WTC11 (cell line): ENCODE results near the gene GLYR1. TPM values are rescaled to one million over a fixed set of nuclear protein-coding genes. Genes with fewer than 3 reads are reported as not detected.

ENCODE experiments used
- ATAC-seq: fragments of 200-7000 bp; cut with Tn5 transposase; 2 replicates; pipeline ENCODE4 v1.10.0; 2021; ENCODE audit warnings: mild to moderate bottlenecking, moderate library complexity
- CTCF ChIA-PET: fragments of 300-600 bp; sonication (Branson Sonifier 250); formaldehyde crosslinking; loops from one replicate; lab custom pipeline; 2021; ENCODE audit warnings: antibody characterized with exemption; lab: Charles Lee
- POLR2A ChIA-PET: fragments of 350-600 bp; sonication (Branson Sonifier 250); formaldehyde crosslinking; loops from one replicate; lab custom pipeline; 2021; ENCODE audit warnings: antibody characterized with exemption; lab: Charles Lee
- DNase-seq: peaks from one replicate; pipeline ENCODE4 v3.0.0; 2021; ENCODE audit warnings: low spot score
- H3K27ac Mint-ChIP-seq: 2 replicates; pipeline ENCODE4 v1.8.0; 2021; ENCODE audit warnings: mixed read lengths
- H3K27me3 Mint-ChIP-seq: 2 replicates; pipeline ENCODE4 v1.8.0; 2021; ENCODE audit warnings: low read depth, mild to moderate bottlenecking, moderate library complexity, mixed read lengths
- H3K36me3 Mint-ChIP-seq: 2 replicates; pipeline ENCODE4 v1.8.0; 2021; ENCODE audit warnings: mixed read lengths
- H3K4me1 Mint-ChIP-seq: 2 replicates; pipeline ENCODE4 v1.8.0; 2022; ENCODE audit warnings: mixed read lengths
- H3K4me3 Mint-ChIP-seq: 2 replicates; pipeline ENCODE4 v1.8.0; 2021; ENCODE audit warnings: mild to moderate bottlenecking, moderate library complexity, mixed read lengths
- H3K9me3 Mint-ChIP-seq: 2 replicates; pipeline ENCODE4 v1.8.0; 2021; ENCODE audit warnings: mixed read lengths
- AR ChIP-seq: fragments of 250-450 bp; sonication (Bioruptor Pico); IDR thresholded peaks from 2 replicates; pipeline ENCODE4 v1.9.0; 2021; ENCODE audit warnings: mild to moderate bottlenecking
- ATF1 ChIP-seq: sonication (generic); formaldehyde crosslinking; IDR thresholded peaks from 2 replicates; pipeline ENCODE4 v1.8.1; 2023; ENCODE audit warnings: mild to moderate bottlenecking, moderate library complexity, missing genetic modification reagents
- ATF3 ChIP-seq: sonication (generic); formaldehyde crosslinking; conservative IDR thresholded peaks from 2 replicates; pipeline ENCODE4 v1.8.1; 2022; ENCODE audit warnings: mild to moderate bottlenecking, missing genetic modification reagents
- ATF6 ChIP-seq: sonication (generic); formaldehyde crosslinking; IDR thresholded peaks from 2 replicates; pipeline ENCODE4 v1.8.1; 2023; ENCODE audit warnings: mild to moderate bottlenecking, missing genetic modification reagents
- ESRRA ChIP-seq: sonication (generic); formaldehyde crosslinking; IDR thresholded peaks from 2 replicates; pipeline ENCODE4 v1.8.1; 2022; ENCODE audit warnings: mild to moderate bottlenecking, missing genetic modification reagents, borderline replicate concordance
- NFYB ChIP-seq: sonication (generic); formaldehyde crosslinking; conservative IDR thresholded peaks from 2 replicates; pipeline ENCODE4 v1.8.0; 2022; ENCODE audit warnings: low read depth, missing genetic modification reagents
- PRDM15 ChIP-seq: sonication (generic); formaldehyde crosslinking; IDR thresholded peaks from 2 replicates; pipeline ENCODE4 v1.8.0; 2022; ENCODE audit warnings: missing genetic modification reagents
- SMAD4 ChIP-seq: sonication (generic); formaldehyde crosslinking; IDR thresholded peaks from 2 replicates; pipeline ENCODE4 v1.8.0; 2022; ENCODE audit warnings: mild to moderate bottlenecking, missing genetic modification reagents
- SP1 ChIP-seq: sonication (generic); formaldehyde crosslinking; conservative IDR thresholded peaks from 2 replicates; pipeline ENCODE4 v1.8.1; 2022; ENCODE audit warnings: missing genetic modification reagents
- TEAD4 ChIP-seq: sonication (generic); formaldehyde crosslinking; IDR thresholded peaks from 2 replicates; pipeline ENCODE4 v1.8.0; 2022; ENCODE audit warnings: mild to moderate bottlenecking, missing genetic modification reagents
- USF1 ChIP-seq: sonication (generic); formaldehyde crosslinking; IDR thresholded peaks from 2 replicates; pipeline ENCODE4 v1.8.0; 2022; ENCODE audit warnings: mild to moderate bottlenecking, missing genetic modification reagents
- ZBTB21 ChIP-seq: sonication (generic); formaldehyde crosslinking; IDR thresholded peaks from 2 replicates; pipeline ENCODE4 v1.8.1; 2023; ENCODE audit warnings: mild to moderate bottlenecking, missing genetic modification reagents, borderline replicate concordance
- ZNF232 ChIP-seq: sonication (generic); formaldehyde crosslinking; IDR thresholded peaks from 2 replicates; pipeline ENCODE4 v1.8.0; 2022; ENCODE audit warnings: mild to moderate bottlenecking, missing genetic modification reagents
- ZNF416 ChIP-seq: fragments of 250-450 bp; sonication (Bioruptor Pico); IDR thresholded peaks from 2 replicates; pipeline ENCODE4 v1.9.0; 2021; ENCODE audit warnings: mild to moderate bottlenecking, inconsistent platforms
- total RNA-seq: library from RNA; stranded (reverse); gene quantifications from 3 replicates; pipeline ENCODE4 v1.2.3, GENCODE V29; 2021
- TF ChIP-seq, protein P1 (sequence below): sonication (generic); formaldehyde crosslinking; IDR thresholded peaks from 2 replicates; pipeline ENCODE4 v1.8.1; 2023; ENCODE audit warnings: mild to moderate bottlenecking, missing genetic modification reagents
- TF ChIP-seq, protein P2 (sequence below): sonication (generic); formaldehyde crosslinking; IDR thresholded peaks from 2 replicates; pipeline ENCODE4 v1.8.1; 2022; ENCODE audit warnings: mild to moderate bottlenecking, missing genetic modification reagents, moderate library complexity, borderline replicate concordance

Gene GLYR1
- total RNA-seq, 1 experiment from 2014 or later: 103 TPM

GRCh38 chr16:4866586-4866985 is 19.5 kb upstream of the GLYR1 start:
- H3K9me3 Mint-ChIP-seq: no peaks in the 10 kb centered on the region
- CTCF ChIA-PET: interaction anchor here (1.6 kb wide), 1 partner anchor 89 kb away, joined by 6 read pairs; no protein-coding TSS in a partner anchor
- no peak for ATAC-seq
- no peak overlapping the region for H3K27ac Mint-ChIP-seq
- no peak for DNase-seq
- no peaks in the 10 kb centered on the region for H3K27me3 Mint-ChIP-seq
- H3K4me1 Mint-ChIP-seq: no peaks in the 10 kb centered on the region
- TF ChIP-seq AR (no peak), ATF3 (CRISPR knock-in tag) (no peak), ZNF416 (CRISPR knock-in tag) (no peak)
- no peak overlapping the region for H3K4me3 Mint-ChIP-seq
- POLR2A ChIA-PET: no interaction called here
- H3K36me3 Mint-ChIP-seq: peaks cover 40% of the 10 kb centered on the region

DNA sequence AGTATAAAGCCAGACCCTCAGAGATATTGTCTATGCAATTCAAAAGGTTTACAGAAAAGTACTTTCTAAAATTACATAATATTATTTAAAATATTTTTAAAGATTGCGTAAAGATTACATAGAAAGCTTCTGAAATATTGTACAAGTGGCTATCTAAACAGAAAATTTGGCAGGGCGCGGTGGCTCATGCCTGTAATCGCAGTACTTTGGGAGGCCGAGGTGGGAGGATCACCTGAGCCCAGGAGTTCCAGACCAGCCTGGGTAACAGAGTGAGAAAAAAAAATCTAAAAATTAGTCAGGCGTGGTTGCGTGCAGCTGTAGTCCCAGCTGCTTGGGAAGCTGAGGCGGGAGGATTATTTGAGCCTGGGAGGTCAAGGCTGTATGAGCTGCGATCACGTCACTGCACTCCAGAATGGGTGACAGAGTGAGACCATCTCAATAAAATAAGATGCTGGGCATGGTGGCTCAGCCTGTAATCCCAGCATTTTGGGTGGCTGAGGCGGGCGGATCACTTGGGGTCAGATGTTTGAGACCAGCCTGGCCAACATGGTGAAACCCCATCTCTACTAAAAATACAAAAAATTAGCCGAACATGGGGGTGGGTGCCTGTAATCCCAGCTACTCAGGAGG is 18.3 kb upstream of the GLYR1 start:
- DNase-seq (no peak), ATAC-seq (no peak)
- H3K36me3 Mint-ChIP-seq: peaks cover 41% of the 10 kb centered on the region
- H3K4me3 Mint-ChIP-seq: no peak overlapping the region
- no peaks in the 10 kb centered on the region for H3K9me3 Mint-ChIP-seq
- CTCF ChIA-PET: no interaction called here
- no peak for TF ChIP-seq SP1 (CRISPR knock-in tag)
- TF ChIP-seq ZNF232 (CRISPR knock-in tag): no peak
- TF ChIP-seq, protein P1, sequence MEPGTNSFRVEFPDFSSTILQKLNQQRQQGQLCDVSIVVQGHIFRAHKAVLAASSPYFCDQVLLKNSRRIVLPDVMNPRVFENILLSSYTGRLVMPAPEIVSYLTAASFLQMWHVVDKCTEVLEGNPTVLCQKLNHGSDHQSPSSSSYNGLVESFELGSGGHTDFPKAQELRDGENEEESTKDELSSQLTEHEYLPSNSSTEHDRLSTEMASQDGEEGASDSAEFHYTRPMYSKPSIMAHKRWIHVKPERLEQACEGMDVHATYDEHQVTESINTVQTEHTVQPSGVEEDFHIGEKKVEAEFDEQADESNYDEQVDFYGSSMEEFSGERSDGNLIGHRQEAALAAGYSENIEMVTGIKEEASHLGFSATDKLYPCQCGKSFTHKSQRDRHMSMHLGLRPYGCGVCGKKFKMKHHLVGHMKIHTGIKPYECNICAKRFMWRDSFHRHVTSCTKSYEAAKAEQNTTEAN (CRISPR knock-in tag): no peak
- no peaks in the 10 kb centered on the region for H3K27me3 Mint-ChIP-seq
- no peaks in the 10 kb centered on the region for H3K4me1 Mint-ChIP-seq
- no peak overlapping the region; the same call in 1 of the 2 replicates for H3K27ac Mint-ChIP-seq
- POLR2A ChIA-PET: no interaction called here

DNA sequence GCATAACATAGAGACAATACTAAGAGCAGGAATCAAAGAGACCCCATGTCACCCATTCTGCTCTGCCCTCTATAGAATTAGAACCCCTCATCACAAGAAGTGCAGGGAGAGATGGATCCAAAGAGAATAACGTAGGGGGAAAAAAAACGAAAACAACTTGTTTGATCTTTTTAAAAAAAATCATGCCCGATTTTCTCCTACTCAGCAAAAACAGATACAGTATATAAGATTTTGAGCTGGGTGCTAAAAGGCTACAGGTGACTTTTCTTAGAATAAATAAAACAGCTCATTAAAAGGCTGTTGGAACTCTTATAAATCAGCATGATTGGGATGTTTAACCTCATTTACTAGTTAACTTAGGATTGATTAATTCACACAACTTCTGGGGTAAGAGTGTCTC is 17.6 kb upstream of the GLYR1 start:
- Mint-ChIP-seq H3K4me1 (no peaks in the 10 kb centered on the region), H3K27me3 (no peaks in the 10 kb centered on the region), H3K27ac (no peak overlapping the region), H3K36me3 (peaks cover 40% of the 10 kb centered on the region), H3K4me3 (no peak overlapping the region), H3K9me3 (no peaks in the 10 kb centered on the region)
- POLR2A ChIA-PET: no interaction called here
- ATAC-seq (no peak), DNase-seq (no peak)
- CTCF ChIA-PET: no interaction called here
- no peak for TF ChIP-seq SMAD4 (CRISPR knock-in tag)
- no peak for TF ChIP-seq ZBTB21
- no peak for TF ChIP-seq USF1 (CRISPR knock-in tag)
- no peak for TF ChIP-seq ATF1 (CRISPR knock-in tag)
- TF ChIP-seq PRDM15: no peak
- TF ChIP-seq ATF6 (CRISPR knock-in tag): no peak
- no peak for TF ChIP-seq TEAD4 (CRISPR knock-in tag)
- TF ChIP-seq, protein P2, sequence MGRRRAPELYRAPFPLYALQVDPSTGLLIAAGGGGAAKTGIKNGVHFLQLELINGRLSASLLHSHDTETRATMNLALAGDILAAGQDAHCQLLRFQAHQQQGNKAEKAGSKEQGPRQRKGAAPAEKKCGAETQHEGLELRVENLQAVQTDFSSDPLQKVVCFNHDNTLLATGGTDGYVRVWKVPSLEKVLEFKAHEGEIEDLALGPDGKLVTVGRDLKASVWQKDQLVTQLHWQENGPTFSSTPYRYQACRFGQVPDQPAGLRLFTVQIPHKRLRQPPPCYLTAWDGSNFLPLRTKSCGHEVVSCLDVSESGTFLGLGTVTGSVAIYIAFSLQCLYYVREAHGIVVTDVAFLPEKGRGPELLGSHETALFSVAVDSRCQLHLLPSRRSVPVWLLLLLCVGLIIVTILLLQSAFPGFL (CRISPR knock-in tag): no peak
- TF ChIP-seq ESRRA (CRISPR knock-in tag): no peak
- TF ChIP-seq NFYB (CRISPR knock-in tag): no peak
